B cell (primary cell): ENCODE measurements around the gene PSAP. TPM values are rescaled to one million over a fixed set of nuclear protein-coding genes. Genes with fewer than 3 reads are reported as not detected.

ENCODE experiments used
- ATAC-seq: fragments of 200-7000 bp; cut with Tn5 transposase; one replicate; pipeline ENCODE4 v1.10.0; 2021; ENCODE audit warnings: low read depth, mild to moderate bottlenecking, moderate number of reproducible peaks, moderate library complexity
- CTCF ChIA-PET: fragments of 350-600 bp; sonication (Branson Sonifier 250); formaldehyde crosslinking; loops from one replicate; lab custom pipeline; 2021; ENCODE audit warnings: antibody characterized with exemption, inconsistent platforms; lab: Charles Lee
- POLR2A ChIA-PET: fragments of 350-600 bp; sonication (Branson Sonifier 250); formaldehyde crosslinking; loops from one replicate; lab custom pipeline; 2021; ENCODE audit warnings: antibody characterized with exemption; lab: Charles Lee
- DNase-seq: peaks from one replicate; pipeline ENCODE4 v3.0.0; 2013
- H2AFZ ChIP-seq: 2 replicates; pipeline ENCODE4 v1.6.1; 2012; ENCODE audit warnings: mild to moderate bottlenecking, low read depth, low read length; ENCODE audit not compliant: insufficient read depth, poor library complexity, severe bottlenecking
- H3K27ac ChIP-seq, 2 donors: 1 replicate in 1 of 2; 2 replicates in 1 of 2; pipeline ENCODE4 v1.5.1; 2012 to 2013; ENCODE audit warnings: low read length in 2 of 2, mild to moderate bottlenecking in 2 of 2, moderate library complexity in 1 of 2
- H3K27me3 ChIP-seq, 4 experiments: fragments of 200-600 bp in 1 of 4; sonication (generic) in 1 of 4; replicated peaks in 1 of 4; 1 replicate in 2 of 4; 2 replicates in 2 of 4; pipeline versions ENCODE4 v1.6.1 to v1.7.0; 2013 to 2016; ENCODE audit warnings: low read length in 3 of 4, mild to moderate bottlenecking in 2 of 4, mixed read lengths in 1 of 4, moderate library complexity in 1 of 4; ENCODE audit not compliant: insufficient read depth in 4 of 4, control insufficient read depth in 3 of 4; ENCODE audit errors: control extremely low read depth in 1 of 4
- H3K36me3 ChIP-seq, 2 experiments: replicated peaks in 1 of 2; 1 replicate in 1 of 2; 2 replicates in 1 of 2; pipeline versions ENCODE4 v1.6.1 to v1.7.1; 2013; ENCODE audit warnings: low read length in 1 of 2; ENCODE audit not compliant: insufficient read depth in 2 of 2, control insufficient read depth in 1 of 2; ENCODE audit errors: control extremely low read depth in 1 of 2, extremely low read depth in 1 of 2
- H3K4me1 ChIP-seq, 2 donors: fragments of 200-600 bp in 1 of 2; sonication (generic) in 1 of 2; 1 replicate in 1 of 2; 2 replicates in 1 of 2; pipeline versions ENCODE4 v1.5.1 to v1.6.1; 2013 to 2017; ENCODE audit warnings: low read length in 2 of 2; ENCODE audit not compliant: control insufficient read depth in 2 of 2, insufficient read depth in 2 of 2
- H3K4me2 ChIP-seq: replicated peaks from 2 replicates; pipeline ENCODE3; 2012; ENCODE audit warnings: mild to moderate bottlenecking, low read depth, low read length; ENCODE audit not compliant: poor library complexity, severe bottlenecking
- H3K4me3 ChIP-seq, 5 experiments: fragments of 200-600 bp in 1 of 5; sonication (generic) in 1 of 5; 1 replicate in 3 of 5; 2 replicates in 2 of 5; pipeline versions ENCODE4 v1.5.1 to v1.7.0; 2011 to 2016; ENCODE audit warnings: low read length in 4 of 5, mild to moderate bottlenecking in 4 of 5, low read depth in 2 of 5, control low read depth in 1 of 5, moderate library complexity in 1 of 5; ENCODE audit not compliant: insufficient read depth in 1 of 5; ENCODE audit errors: control extremely low read depth in 1 of 5, extremely low read depth in 1 of 5
- H3K79me2 ChIP-seq: fragments of 200-600 bp; sonication (generic); one replicate; pipeline ENCODE4 v1.6.0; 2016; ENCODE audit warnings: low read length; ENCODE audit not compliant: control insufficient read depth, insufficient read depth
- H3K9ac ChIP-seq: fragments of 200-600 bp; sonication (generic); 2 replicates; pipeline ENCODE4 v1.6.1; 2017; ENCODE audit warnings: mild to moderate bottlenecking, low read length, moderate library complexity
- H3K9me3 ChIP-seq, 3 donors: one replicate each; pipeline versions ENCODE4 v1.6.1 to v1.7.1; 2013; ENCODE audit warnings: low read length in 2 of 3; ENCODE audit not compliant: control insufficient read depth in 2 of 3, insufficient read depth in 1 of 3; ENCODE audit errors: control extremely low read depth in 1 of 3
- H4K20me1 ChIP-seq: 2 replicates; pipeline ENCODE4 v1.6.0; 2012; ENCODE audit warnings: mild to moderate bottlenecking, low read length; ENCODE audit not compliant: insufficient read depth, control insufficient read depth, poor library complexity, severe bottlenecking
- H3K27ac Mint-ChIP-seq: one replicate; pipeline ENCODE4 v1.8.0; 2021; ENCODE audit warnings: mixed read lengths
- H3K27me3 Mint-ChIP-seq: one replicate; pipeline ENCODE4 v1.8.0; 2021; ENCODE audit warnings: mixed read lengths
- H3K4me1 Mint-ChIP-seq: one replicate; pipeline ENCODE4 v1.8.0; 2021; ENCODE audit warnings: mixed read lengths
- H3K4me3 Mint-ChIP-seq: one replicate; pipeline ENCODE4 v1.8.0; 2021; ENCODE audit warnings: mixed read lengths
- H3K9me3 Mint-ChIP-seq: one replicate; pipeline ENCODE4 v1.8.0; 2022; ENCODE audit warnings: mixed read lengths; ENCODE audit not compliant: insufficient read depth
- CTCF ChIP-seq: fragments of 200-600 bp; IDR thresholded peaks from one replicate; pipeline ENCODE4 v1.8.0; 2022; ENCODE audit warnings: antibody characterized with exemption, mild to moderate bottlenecking
- EZH2 ChIP-seq: IDR thresholded peaks from 2 replicates; pipeline ENCODE4 v1.6.1; 2012; ENCODE audit warnings: borderline replicate concordance, low read depth, mild to moderate bottlenecking, moderate library complexity, low read length; ENCODE audit not compliant: insufficient read depth, poor library complexity, severe bottlenecking
- WGBS: methylation state at CpG from one replicate; pipeline ENCODE4 v1.1.5; 2013; ENCODE audit warnings: missing lambda C conversion rate; ENCODE audit not compliant: insufficient coverage; 5-methylcytosine and 5-hydroxymethylcytosine counted together
- intact Hi-C: fragments of 100-400 bp; cut with micrococcal nuclease; formaldehyde crosslinking; loops from one replicate; pipeline ENCODE4 v1.10.0; 2022
- polyA plus RNA-seq: library from polyadenylated mRNA; depleted of rRNA; stranded (reverse); fragments of >200 nt; gene quantifications from 2 replicates; pipeline ENCODE4 v1.2.3, GENCODE V29; 2012
- total RNA-seq, 2 donors: library from RNA; stranded (reverse); fragments of 120-200 nt in 1 of 2; gene quantifications; 1 replicate in 1 of 2; 2 replicates in 1 of 2; pipeline versions ENCODE4 v1.2.3 to v1.2.4, GENCODE V29; 2013 to 2022

PSAP gene
- total and polyA plus RNA-seq, 2 donors (not counting 1 experiment from before 2014, with no cell fraction given), result 206 to 509 TPM

GRCh38 chr10:71840958-71841335, 10.1 kb downstream of the PSAP start:
- Mint-ChIP-seq H3K4me1 (peaks cover 86% of the 10 kb centered on the region), H3K27me3 (no peaks in the 10 kb centered on the region), H3K4me3 (no peak overlapping the region), H3K27ac (no peak overlapping the region), H3K9me3 (peaks cover 2% of the 10 kb centered on the region)
- no peak overlapping the region for H3K4me3 ChIP-seq
- peaks cover 37% of the 10 kb centered on the region for H4K20me1 ChIP-seq
- no peak for TF ChIP-seq CTCF
- TF ChIP-seq EZH2, result no peak
- H3K27ac ChIP-seq, result no peak overlapping the region
- no peak for DNase-seq
- H3K9me3 ChIP-seq, result no peaks in the 10 kb centered on the region
- ATAC-seq, result no peak
- ChIA-PET CTCF (interaction anchor here (1.5 to 11.5 kb wide), 3 partner anchors 28 to 53 kb away, joined by 4 to 236 read pairs (median 4); no protein-coding TSS in a partner anchor), POLR2A (interaction anchor here (1.0 kb wide), 1 partner anchor 10 kb away, joined by 6 read pairs; the partner anchor contains the start of gene PSAP)
- intact Hi-C loops, result no loop called here
- H3K36me3 ChIP-seq, result peaks cover 0 to 8% of the 10 kb centered on the region in 2 experiments
- no peak overlapping the region for H3K4me2 ChIP-seq
- no peak overlapping the region for H2AFZ ChIP-seq
- H3K4me1 ChIP-seq, result peaks cover 58 to 78% of the 10 kb centered on the region in 2 donors
- peaks cover 90% of the 10 kb centered on the region for H3K79me2 ChIP-seq
- no peak overlapping the region for H3K9ac ChIP-seq
- no peaks in the 10 kb centered on the region for H3K27me3 ChIP-seq
- 97% methylated on average over 3 of the region's 4 CpGs for WGBS

GRCh38 chr10:71840177-71840957, 10.7 kb downstream of the PSAP start:
- Histone ChIP-seq H4K20me1 (peaks cover 42% of the 10 kb centered on the region), H3K27me3 (no peaks in the 10 kb centered on the region), H3K9me3 (no peaks in the 10 kb centered on the region), H3K4me2 (peak overlapping the region; percentile 14), H3K9ac (no peak overlapping the region), H3K36me3 (peaks cover 0 to 8% of the 10 kb centered on the region in 2 experiments), H3K27ac (no peak overlapping the region), H3K79me2 (peaks cover 90% of the 10 kb centered on the region), H2AFZ (no peak overlapping the region), H3K4me3 (no peak overlapping the region), H3K4me1 (peaks cover 64 to 81% of the 10 kb centered on the region in 2 donors)
- H3K27ac Mint-ChIP-seq, result no peak overlapping the region
- CTCF ChIA-PET, result interaction anchor here (1.0 to 11.5 kb wide), 5 partner anchors 9 to 53 kb away, joined by 3 to 236 read pairs (median 4); no protein-coding TSS in a partner anchor
- 63% methylated on average over 1 of the region's 6 CpGs for WGBS
- H3K4me3 Mint-ChIP-seq, result no peak overlapping the region
- H3K4me1 Mint-ChIP-seq, result peaks cover 83% of the 10 kb centered on the region
- intact Hi-C loops, result no loop called here
- peaks cover 2% of the 10 kb centered on the region for H3K9me3 Mint-ChIP-seq
- DNase-seq (no peak), ATAC-seq (no peak)
- H3K27me3 Mint-ChIP-seq, result no peaks in the 10 kb centered on the region
- POLR2A ChIA-PET, result interaction anchor here (0.6 to 1.0 kb wide), 2 partner anchors 11 to 14 kb away, joined by 4 to 6 read pairs; partner anchors contain the start of gene PSAP
- TF ChIP-seq CTCF, result no peak
- TF ChIP-seq EZH2, result no peak
